HepG2 (cell line): ENCODE results near the gene PRSS8. TPM values are rescaled to one million over a fixed set of nuclear protein-coding genes. Genes with fewer than 3 reads are reported as not detected.

Experiments used
- ATAC-seq: fragments of 200-7000 bp; cut with Tn5 transposase; 3 replicates; pipeline ENCODE4 v1.9.1; 2020; ENCODE audit warnings: mild to moderate bottlenecking, moderate library complexity
- BruUV-seq: library from RNA; stranded (reverse); fragments of 400-500 nt; replicated peaks from 2 replicates; lab custom pipeline; 2021; lab: Mats Ljungman, UMichigan
- CTCF ChIA-PET: fragments of 300-600 bp; formaldehyde crosslinking; extraction: SDS; loops from one replicate; lab custom pipeline; 2021; ENCODE audit warnings: low total read pairs, inconsistent platforms, low intra/inter-chr PET ratio; lab: Yijun Ruan, JAX
- POLR2A ChIA-PET: fragments of 350-600 bp; sonication (Branson Sonifier 250); formaldehyde crosslinking; loops from one replicate; lab custom pipeline; 2020; ENCODE audit warnings: antibody characterized with exemption, inconsistent platforms; lab: Yijun Ruan, JAX
- DNase-seq: peaks from one replicate; pipeline ENCODE4 v3.0.0-alpha.2; 2015; ENCODE audit warnings: low spot score
- FAIRE-seq: peaks from 3 replicates; lab custom pipeline; 2011; peaks lifted over from hg19 to GRCh38; lab: Jason Lieb, UNC
- H2AFZ ChIP-seq: one replicate; pipeline ENCODE4 v1.6.1; 2011; ENCODE audit warnings: low read length, inconsistent platforms
- H3K27ac ChIP-seq: fragments of 300-600 bp; 3 replicates; pipeline ENCODE4 v1.8.0; 2011; ENCODE audit warnings: mixed run types, mild to moderate bottlenecking, mixed read lengths, low read length, inconsistent platforms; ENCODE audit not compliant: insufficient read depth; ENCODE audit errors: extremely low read length
- H3K27me3 ChIP-seq, 2 experiments: fragments of 200-600 bp in 1 of 2; 2 replicates in 1 of 2; 3 replicates in 1 of 2; pipeline versions ENCODE4 v1.6.0 to v1.8.0; 2011; ENCODE audit warnings: low read length in 2 of 2, mild to moderate bottlenecking in 2 of 2, moderate library complexity in 2 of 2, inconsistent platforms in 1 of 2; ENCODE audit not compliant: insufficient read depth in 2 of 2, control insufficient read depth in 1 of 2
- H3K36me3 ChIP-seq, 2 experiments: fragments of 200-600 bp in 1 of 2; replicated peaks in 1 of 2; 2 replicates in 1 of 2; 3 replicates in 1 of 2; pipeline versions ENCODE4 v1.5.1 to v1.8.0; 2011; ENCODE audit warnings: low read length in 2 of 2, inconsistent platforms in 1 of 2; ENCODE audit not compliant: insufficient read depth in 2 of 2, control insufficient read depth in 1 of 2
- H3K4me1 ChIP-seq: 2 replicates; pipeline ENCODE4 v1.5.1; 2012; ENCODE audit warnings: low read length, inconsistent platforms; ENCODE audit not compliant: insufficient read depth
- H3K4me2 ChIP-seq: 2 replicates; pipeline ENCODE4 v1.6.0; 2011; ENCODE audit warnings: low read depth, low read length, inconsistent platforms
- H3K4me3 ChIP-seq, 3 experiments: fragments of 200-600 bp in 1 of 3; sonication (generic), shearing (Covaris generic) in 1 of 3; replicated peaks in 1 of 3; 2 replicates each; pipeline ENCODE4 v1.5.1; 2011 to 2016; ENCODE audit warnings: low read length in 3 of 3, inconsistent platforms in 2 of 3, low read depth in 2 of 3, mild to moderate bottlenecking in 2 of 3, control low read depth in 1 of 3, mixed read lengths in 1 of 3; ENCODE audit not compliant: insufficient read depth in 1 of 3
- H3K79me2 ChIP-seq: one replicate; pipeline ENCODE4 v1.6.1; 2011; ENCODE audit warnings: low read length, inconsistent platforms; ENCODE audit not compliant: insufficient read depth
- H3K9ac ChIP-seq: 2 replicates; pipeline ENCODE4 v1.6.0; 2011; ENCODE audit warnings: mild to moderate bottlenecking, low read depth, low read length, inconsistent platforms; ENCODE audit not compliant: insufficient read depth
- H3K9me3 ChIP-seq: 2 replicates; pipeline ENCODE4 v1.5.1; 2012; ENCODE audit warnings: mild to moderate bottlenecking, low read length
- H4K20me1 ChIP-seq: 2 replicates; pipeline ENCODE4 v1.6.0; 2011; ENCODE audit warnings: inconsistent platforms, mild to moderate bottlenecking, low read length, moderate library complexity; ENCODE audit not compliant: insufficient read depth
- CCAR2 ChIP-seq: fragments of 200-400 bp; formaldehyde crosslinking; optimal IDR thresholded peaks from 2 replicates; pipeline ENCODE3; 2018; ENCODE audit warnings: low read depth, mild to moderate bottlenecking, low read length, moderate library complexity
- CEBPG ChIP-seq: IDR thresholded peaks from 2 replicates; pipeline ENCODE4 v1.6.1; 2016
- CREB1 ChIP-seq, 2 experiments: fragments of 450-650 bp in 1 of 2; IDR thresholded peaks; 2 replicates each; pipeline ENCODE4 v1.6.1; 2016 to 2017; ENCODE audit warnings: control low read depth in 1 of 2, mild to moderate bottlenecking in 1 of 2, missing compliant biosample characterization in 1 of 2, missing genetic modification characterization in 1 of 2
- FOXC1 ChIP-seq: sonication (generic); formaldehyde crosslinking; IDR thresholded peaks from 2 replicates; pipeline ENCODE4 v1.8.0; 2022; ENCODE audit warnings: mild to moderate bottlenecking, missing genetic modification reagents, borderline replicate concordance
- KAT8 ChIP-seq: IDR thresholded peaks from 2 replicates; pipeline ENCODE4 v1.6.1; 2016; ENCODE audit warnings: missing genetic modification reagents, missing compliant biosample characterization
- PHF8 ChIP-seq: sonication (generic); formaldehyde crosslinking; IDR thresholded peaks from 2 replicates; pipeline ENCODE4 v1.5.0; 2020; ENCODE audit warnings: missing genetic modification reagents
- RBM39 ChIP-seq: fragments of 200-400 bp; formaldehyde crosslinking; IDR thresholded peaks from one replicate; pipeline ENCODE4 v1.6.1; 2018; ENCODE audit warnings: antibody characterized with exemption, mild to moderate bottlenecking, low read depth, low read length; ENCODE audit not compliant: poor library complexity, severe bottlenecking
- SIX1 ChIP-seq: sonication (generic); formaldehyde crosslinking; IDR thresholded peaks from 2 replicates; pipeline ENCODE4 v1.4.0; 2020; ENCODE audit warnings: missing genetic modification reagents, borderline replicate concordance
- ZHX2 ChIP-seq, 2 experiments: sonication (generic) in 1 of 2; formaldehyde crosslinking in 1 of 2; IDR thresholded peaks; 2 replicates each; pipeline versions ENCODE4 v1.6.1 to v1.9.0; 2014 to 2022; ENCODE audit warnings: antibody characterized with exemption in 1 of 2, borderline replicate concordance in 1 of 2, inconsistent platforms in 1 of 2, low read depth in 1 of 2, missing genetic modification reagents in 1 of 2
- ZNF619 ChIP-seq: sonication (generic); formaldehyde crosslinking; IDR thresholded peaks from 2 replicates; pipeline ENCODE4 v1.4.0; 2020; ENCODE audit warnings: mild to moderate bottlenecking, missing genetic modification reagents
- ZNF713 ChIP-seq: sonication (generic); formaldehyde crosslinking; IDR thresholded peaks from 2 replicates; pipeline ENCODE4 v1.4.0; 2020; ENCODE audit warnings: mild to moderate bottlenecking, missing genetic modification reagents
- ZNF891 ChIP-seq: sonication (generic); formaldehyde crosslinking; IDR thresholded peaks from 2 replicates; pipeline ENCODE4 v1.5.0; 2020; ENCODE audit warnings: mild to moderate bottlenecking, missing genetic modification reagents
- ZSCAN21 ChIP-seq: sonication (generic); formaldehyde crosslinking; IDR thresholded peaks from 2 replicates; pipeline ENCODE4 v1.8.0; 2022; ENCODE audit warnings: mild to moderate bottlenecking, missing genetic modification reagents, moderate library complexity, borderline replicate concordance
- WGBS: methylation state at CpG from one replicate; pipeline ENCODE4 v1.1.6; 2017; ENCODE audit warnings: low lambda C conversion rate; 5-methylcytosine and 5-hydroxymethylcytosine counted together
- in situ Hi-C: cut with HindIII; loops from 2 replicates; pipeline ENCODE4 v1.10.0; 2017; ENCODE audit warnings: low pct_unique_long_range_greater_than_20kb; ENCODE audit not compliant: extremely low pct_ligation_motif_present
- intact Hi-C: fragments of 100-400 bp; cut with micrococcal nuclease; formaldehyde crosslinking; loops from one replicate; pipeline ENCODE4 v1.10.0; 2022; ENCODE audit not compliant: unreplicated experiment
- polyA plus RNA-seq, 8 experiments: library from polyadenylated mRNA; depleted of rRNA in 3 of 8; stranded (reverse) in 7 of 8; unstranded in 1 of 8; fragments of >200 nt; fragmentation: Illumina TruSeq in 4 of 8; extraction: Trizol in 4 of 8; gene quantifications; 2 replicates each; pipeline versions ENCODE4 v1.2.1 to v1.2.3, GENCODE V29; 2011 to 2016; ENCODE audit warnings: low read depth in 4 of 8, missing spikeins in 1 of 8, mixed read lengths in 1 of 8; ENCODE audit not compliant: insufficient read depth in 1 of 8
- total RNA-seq, 5 experiments: library from RNA; depleted of rRNA; stranded (reverse); fragments of >200 nt; fragmentation: Illumina TruSeq; extraction: Trizol; gene quantifications; 2 replicates each; pipeline ENCODE4 v1.2.3, GENCODE V29; 2016; ENCODE audit warnings: low read depth in 1 of 5

The PRSS8 gene
- total and polyA plus RNA-seq, 2 of the 13 experiments (the other 11 are each of a cell fraction or from before 2014, with no cell fraction given): 2.6 to 7.2 TPM

- TF ChIP-seq FOXC1: no peak; the same call in 1 of the 2 replicates
- peak; percentile 43; the same call in 1 of the 2 replicates for TF ChIP-seq ZNF619 (CRISPR knock-in tag)
- peak; percentile 66; the same call in 1 of the 2 replicates for TF ChIP-seq ZSCAN21 (CRISPR knock-in tag)
- no peak for TF ChIP-seq SIX1
- peak; percentile 39 for TF ChIP-seq RBM39
Measured at GRCh38 chr16:31142109-31143010, 6.8 kb upstream of the PRSS8 start (continued).

- H3K36me3 ChIP-seq: no peaks in the 10 kb centered on the region
- ChIA-PET POLR2A (interaction anchor here (0.7 to 11.4 kb wide), 35 partner anchors 8 to 571 kb away, joined by 3 to 275 read pairs (median 5); partner anchors contain the start of genes ARMC5, BCKDK, FUS and HSD3B7), CTCF (interaction anchor here (1.9 kb wide), 1 partner anchor 36 kb away, joined by 9 read pairs; no protein-coding TSS in a partner anchor)
- FAIRE-seq: no peak
- peaks cover 0 to 8% of the 10 kb centered on the region in 2 experiments; a peak in 2 of 5 replicates for H3K27me3 ChIP-seq
- in situ Hi-C loops (no loop called here), intact Hi-C loops (loop anchor here (1.0 to 10.0 kb wide), 7 partner anchors 24 to 187 kb away; partner anchors contain the start of genes HSD3B7, KAT8, SETD1A and ZNF646)
- TSS peak; percentile 72 for BruUV-seq
- peak overlapping the region; percentile 91 for H3K4me2 ChIP-seq
- peak; percentile 37 for ATAC-seq
- 0% methylated on average over 9 of the region's 10 CpGs for WGBS
- no peaks in the 10 kb centered on the region for H4K20me1 ChIP-seq
- peaks cover 65% of the 10 kb centered on the region for H3K4me1 ChIP-seq
- H3K9ac ChIP-seq: peak overlapping the region; percentile 67
- no peaks in the 10 kb centered on the region for H3K79me2 ChIP-seq
- no peak for DNase-seq
- no peaks in the 10 kb centered on the region for H3K9me3 ChIP-seq
- peak overlapping the region; percentile 28 to 77 (median 64) for H3K4me3 ChIP-seq
- peak overlapping the region; percentile 75 for H2AFZ ChIP-seq
- peak overlapping the region; percentile 80 for H3K27ac ChIP-seq
- TF ChIP-seq RBM39 (peak; percentile 43), CCAR2 (no peak), KAT8 (CRISPR knock-in tag) (no peak), ZNF891 (CRISPR knock-in tag) (0 out of 2 replicates have a peak, but pooled peaks have one; percentile 50), ZHX2 (IDR thresholded peaks at IDR 0.05; ENCODE audit: low read depth) (no peak), ZHX2 (CRISPR knock-in tag; IDR thresholded peaks at IDR 0.05; ENCODE audit: borderline replicate concordance) (no peak), ZSCAN21 (CRISPR knock-in tag) (peak; percentile 42; the same call in 1 of the 2 replicates), CREB1 (IDR thresholded peaks at IDR 0.05) (no peak), CREB1 (CRISPR knock-in tag; IDR thresholded peaks at IDR 0.05) (no peak), CEBPG (CRISPR knock-in tag) (0 out of 2 replicates have a peak, but pooled peaks have one; percentile 22), ZNF713 (CRISPR knock-in tag) (no peak), PHF8 (CRISPR knock-in tag) (peak; percentile 55; the same call in 1 of the 2 replicates)
Measured at GRCh38 chr16:31141489-31142108, 6.1 kb upstream of the PRSS8 start.
